ENCODE results near the gene ZNF618.

Gene ZNF618

DNA sequence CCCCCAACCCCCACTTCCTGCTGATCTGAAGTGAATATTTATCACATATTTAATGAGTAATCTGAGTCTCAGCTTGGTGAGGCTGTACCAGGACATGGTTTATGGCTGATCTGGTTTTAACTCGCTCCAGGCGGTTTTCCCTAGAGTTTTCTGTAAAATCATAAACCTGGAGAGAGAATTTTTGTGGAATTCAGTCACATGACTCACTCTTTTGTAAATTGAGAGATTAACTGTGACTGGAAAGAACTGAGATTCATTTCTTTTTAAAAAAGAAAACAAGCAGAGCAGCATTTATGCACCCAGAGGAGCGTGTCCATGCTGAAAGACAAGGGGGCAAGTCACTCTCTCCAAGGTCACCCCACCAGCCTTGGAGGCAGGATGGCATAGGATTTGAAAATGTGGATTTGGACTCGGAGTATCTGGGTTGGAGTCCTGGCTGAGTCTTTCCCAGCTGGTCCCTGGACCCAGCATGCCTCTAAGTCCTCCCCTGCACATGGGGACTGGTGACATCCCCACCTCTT, 81.8 kb downstream of the ZNF618 start:
- no peak for FAIRE-seq

DNA sequence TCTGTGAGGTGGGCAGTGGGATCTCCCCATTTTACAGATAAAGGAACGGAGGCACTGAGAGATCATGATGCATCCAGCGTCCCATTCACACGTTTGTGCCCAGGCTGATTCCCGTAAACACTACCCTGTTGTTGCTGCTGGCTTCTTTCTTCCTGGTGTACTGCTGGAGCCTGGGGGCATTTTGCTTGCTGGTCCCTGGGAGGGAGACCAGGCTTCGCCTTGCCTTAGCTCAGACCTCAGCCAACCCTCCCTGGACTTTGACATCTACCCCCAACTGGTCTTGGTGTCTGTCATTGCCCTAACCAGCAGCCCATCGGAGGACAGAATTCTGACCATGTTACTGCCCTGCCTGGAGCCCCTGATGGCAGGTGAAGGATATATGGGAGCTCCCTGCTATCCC, 82.4 kb downstream of the ZNF618 start:
- no peak for FAIRE-seq

DNA sequence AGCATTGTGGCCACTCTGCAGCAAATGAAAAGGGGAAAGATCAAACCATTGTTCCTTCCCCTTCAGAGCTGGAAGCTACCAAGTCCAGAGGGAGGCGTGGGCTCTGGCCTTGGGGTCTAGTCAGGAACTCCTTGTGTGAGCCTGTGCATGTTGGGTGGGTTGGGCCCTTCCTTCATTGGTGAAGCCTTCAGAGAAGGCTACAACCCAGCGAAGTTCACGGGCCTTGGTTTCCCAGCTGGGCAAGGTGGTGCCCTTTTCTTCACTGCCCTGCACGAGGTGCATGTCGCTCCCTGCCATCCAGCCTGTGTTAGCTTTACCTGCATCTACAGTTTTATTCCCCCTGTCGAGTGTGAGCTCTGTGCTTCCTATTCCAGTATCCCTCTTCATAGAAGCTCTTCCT, 84.7 kb downstream of the ZNF618 start:
- no peak for FAIRE-seq

DNA sequence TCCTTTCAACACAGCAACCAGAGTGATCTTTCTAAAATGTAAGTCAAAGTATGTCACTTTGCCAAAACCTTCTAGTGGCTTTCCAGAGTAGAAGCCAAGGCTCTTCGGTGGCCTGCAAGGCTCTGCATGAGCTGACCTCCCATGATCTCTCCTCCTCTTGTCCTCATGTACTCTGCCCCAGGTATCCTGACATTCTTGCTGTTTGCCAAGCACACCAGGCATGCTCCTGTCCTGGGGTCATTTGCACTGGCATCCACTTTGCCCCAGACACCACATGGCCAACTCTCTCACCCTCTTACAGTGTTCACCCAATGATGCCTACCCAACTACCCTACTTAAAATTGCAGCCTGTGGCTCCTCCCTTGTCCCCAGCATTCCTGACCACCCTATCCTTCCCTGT, 86.3 kb downstream of the ZNF618 start:
- no peak for FAIRE-seq

DNA sequence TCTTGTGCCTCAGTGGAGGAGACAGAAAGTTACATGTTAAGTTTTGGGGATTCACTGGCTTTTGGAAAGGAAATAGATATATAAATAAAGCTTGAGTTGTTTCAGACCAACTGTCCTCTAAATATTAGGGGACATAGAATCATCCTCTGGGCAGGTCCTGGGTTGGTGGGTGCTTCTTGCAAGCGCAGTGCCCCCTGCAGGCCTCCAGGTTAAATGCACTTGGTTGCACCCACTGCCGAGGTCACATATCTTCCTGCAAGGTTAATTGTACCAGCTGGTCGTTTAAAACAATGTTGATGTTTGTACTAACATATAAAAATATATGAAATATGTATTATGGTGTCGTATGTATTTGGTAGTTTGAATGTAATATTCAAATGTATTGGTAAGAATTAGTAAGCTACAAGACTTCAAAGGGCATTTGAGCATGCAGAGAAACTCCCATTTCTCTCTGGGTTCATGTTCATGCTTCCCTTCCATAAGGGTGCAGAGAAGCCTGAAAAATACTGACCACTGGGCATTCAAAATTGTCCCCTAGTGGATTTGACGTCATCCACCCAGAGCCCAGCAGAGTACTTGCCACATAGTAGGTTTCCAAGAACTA, 87.0 kb downstream of the ZNF618 start:
- no peak for FAIRE-seq

DNA sequence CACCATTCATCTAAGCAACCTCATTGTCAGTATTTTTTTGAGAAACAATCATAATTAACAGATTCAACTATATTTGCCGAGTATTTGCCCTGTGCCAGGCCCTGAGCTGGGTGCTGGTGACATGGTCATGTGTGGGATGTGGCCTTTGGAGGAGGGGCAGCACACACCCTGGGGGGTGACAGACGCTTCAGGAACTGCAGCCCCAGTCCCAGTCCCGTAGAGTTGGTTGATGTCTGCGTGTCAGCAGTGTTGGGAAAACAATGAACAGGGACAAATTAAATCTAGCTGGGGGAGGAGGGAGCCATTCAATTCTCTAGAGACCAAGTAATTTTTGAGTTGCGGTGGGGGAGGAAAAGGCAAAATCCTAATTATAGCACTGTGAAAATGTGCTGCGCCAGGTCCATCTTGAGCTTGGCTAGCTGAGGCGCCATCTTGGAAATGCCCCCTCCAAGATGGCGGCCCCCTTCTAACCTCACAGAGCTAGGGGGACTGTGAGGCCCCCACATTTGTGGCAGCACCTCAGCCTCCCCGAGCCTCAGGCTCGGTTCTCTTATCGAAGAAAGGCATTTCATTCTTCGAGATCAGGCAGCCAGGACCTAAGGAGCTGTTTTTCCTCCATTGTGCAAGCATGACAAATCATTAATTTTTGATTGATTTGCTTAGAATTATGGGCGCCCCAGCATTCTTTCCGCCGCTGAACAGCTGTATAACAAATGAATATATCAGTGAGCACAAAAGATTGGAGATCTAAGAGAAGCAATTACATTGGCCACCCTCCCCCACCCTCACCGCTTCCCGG, 87.8 kb downstream of the ZNF618 start:
- FAIRE-seq: no peak

DNA sequence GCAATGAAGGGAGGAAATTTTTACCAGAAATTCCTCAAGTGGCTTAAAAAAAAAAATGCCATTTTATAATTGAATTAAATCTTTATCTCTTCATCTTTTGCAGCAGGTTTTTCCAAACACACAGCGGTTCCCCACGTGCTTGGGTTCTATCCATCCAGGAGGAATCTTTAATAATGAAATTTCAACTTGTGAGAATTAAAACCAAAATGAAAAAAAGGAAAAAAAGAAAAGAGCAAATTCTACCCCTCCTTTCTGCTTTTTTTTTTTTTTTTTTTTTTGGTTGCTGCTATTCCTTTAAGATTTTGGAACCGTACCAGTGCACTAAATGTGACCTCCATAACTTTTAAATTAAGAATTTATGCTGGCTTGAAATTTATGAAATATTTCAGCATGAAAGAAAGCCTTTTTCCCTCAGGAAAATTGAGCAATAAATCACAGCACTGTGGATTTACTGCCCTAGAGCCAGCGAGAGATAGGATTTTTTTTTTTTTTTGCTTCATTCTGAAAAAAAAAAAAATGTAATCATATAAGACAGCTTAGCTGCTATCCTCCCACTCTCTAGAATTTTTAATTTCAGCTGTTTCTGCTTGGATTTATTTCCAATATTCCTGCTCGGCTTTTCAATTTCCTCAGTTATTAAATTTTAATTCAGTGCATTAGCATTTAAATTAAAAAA, 88.5 kb downstream of the ZNF618 start:
- FAIRE-seq: no peak

DNA sequence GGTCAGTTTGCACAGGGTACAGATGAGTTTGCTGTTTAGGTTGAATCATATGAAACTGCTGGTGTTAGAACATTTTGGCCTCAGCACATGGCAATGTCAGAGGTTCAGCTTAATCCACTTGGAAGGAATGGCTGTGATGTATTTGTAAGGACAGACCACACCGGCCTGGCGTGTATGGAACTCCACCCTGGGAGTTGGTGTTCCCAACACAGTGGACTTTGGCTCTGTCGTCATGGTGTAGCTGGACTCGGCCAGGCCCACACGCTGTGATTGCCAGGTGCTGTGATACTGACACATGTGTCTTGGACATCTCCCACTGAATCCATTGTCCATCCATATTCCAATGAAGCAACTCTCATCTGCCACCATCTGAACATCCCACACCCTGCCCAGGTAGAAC, 90.3 kb downstream of the ZNF618 start:
- no peak for FAIRE-seq

DNA sequence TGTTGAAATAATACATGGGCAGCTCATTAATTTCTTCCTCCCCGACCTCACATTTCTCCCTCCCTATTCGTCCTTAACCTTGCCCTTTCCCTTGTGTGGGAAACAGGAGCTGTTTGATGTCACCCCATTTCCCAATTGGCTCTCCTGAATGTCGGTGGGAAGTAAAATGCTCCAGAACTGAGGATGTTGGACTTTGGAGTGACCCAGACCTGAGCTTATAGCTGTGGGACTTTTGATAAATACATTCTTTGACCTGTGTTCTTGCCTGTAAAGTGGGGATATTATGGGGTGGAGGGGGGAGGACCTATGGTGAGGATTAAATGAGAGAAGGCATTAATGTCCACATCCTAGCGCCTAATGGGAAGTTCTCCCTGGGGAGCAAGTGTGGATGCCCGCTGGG, 91.3 kb downstream of the ZNF618 start:
- no peak for FAIRE-seq

DNA sequence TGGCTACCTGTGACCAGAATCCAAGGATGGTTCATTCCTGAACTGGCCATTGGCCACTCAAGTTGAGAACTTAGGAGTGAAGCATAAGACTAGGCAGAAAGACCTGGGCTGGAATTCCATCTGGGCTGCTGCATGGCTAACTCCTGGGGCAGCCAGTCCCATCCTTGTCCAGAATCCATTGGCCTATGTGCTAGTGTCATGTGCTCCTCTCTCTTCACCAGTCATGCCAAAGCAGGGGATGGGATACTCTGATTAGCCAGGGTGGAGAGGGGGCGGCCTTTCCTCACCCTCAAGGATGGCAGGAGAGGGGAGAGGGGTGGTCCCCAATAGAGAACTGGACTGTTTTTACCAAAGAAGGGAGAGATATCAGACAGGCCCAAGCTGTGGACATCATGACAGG, 93.2 kb downstream of the ZNF618 start:
- no peak for FAIRE-seq

DNA sequence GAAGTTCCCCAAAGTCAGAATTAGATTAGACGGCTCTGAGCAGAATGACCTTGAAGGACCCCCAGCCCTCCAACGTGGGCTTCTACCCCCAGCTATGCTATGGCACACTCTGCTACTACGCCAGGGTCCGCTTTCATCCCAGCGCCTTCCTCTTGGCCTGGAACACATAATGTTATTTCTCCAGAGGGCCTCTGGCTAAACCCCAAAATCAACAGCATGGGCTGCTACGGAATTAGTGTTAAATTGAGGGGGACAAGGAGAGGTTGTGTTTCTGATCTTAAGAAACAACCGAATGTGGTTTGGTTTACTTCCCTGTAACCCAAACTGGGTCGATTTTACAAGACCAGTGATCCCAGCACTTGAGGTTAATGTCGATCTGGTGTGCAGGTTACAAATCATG, 97.1 kb downstream of the ZNF618 start:
- no peak for FAIRE-seq

DNA sequence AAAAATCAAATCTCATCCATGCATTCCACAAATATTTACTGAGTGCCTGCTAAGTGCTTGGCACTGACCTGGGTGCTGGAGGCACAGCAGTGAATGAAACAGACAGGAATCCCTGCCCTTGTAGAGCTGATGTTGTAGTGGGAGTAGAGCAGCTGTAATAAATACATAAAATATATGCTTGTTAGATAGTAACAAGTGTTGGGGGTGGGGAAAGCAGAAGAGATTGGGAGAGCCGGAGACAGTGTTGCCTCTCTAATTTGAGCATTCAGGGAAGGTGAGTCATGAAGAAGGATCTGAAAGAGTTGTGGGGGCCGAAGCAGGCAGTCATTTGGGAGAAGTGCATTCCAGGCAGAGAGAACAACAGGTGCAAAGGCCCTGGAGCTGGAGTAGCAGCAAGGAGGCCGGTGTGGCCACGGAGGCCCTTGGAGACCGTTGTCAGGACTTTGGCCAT, 97.9 kb downstream of the ZNF618 start:
- no peak for FAIRE-seq

DNA sequence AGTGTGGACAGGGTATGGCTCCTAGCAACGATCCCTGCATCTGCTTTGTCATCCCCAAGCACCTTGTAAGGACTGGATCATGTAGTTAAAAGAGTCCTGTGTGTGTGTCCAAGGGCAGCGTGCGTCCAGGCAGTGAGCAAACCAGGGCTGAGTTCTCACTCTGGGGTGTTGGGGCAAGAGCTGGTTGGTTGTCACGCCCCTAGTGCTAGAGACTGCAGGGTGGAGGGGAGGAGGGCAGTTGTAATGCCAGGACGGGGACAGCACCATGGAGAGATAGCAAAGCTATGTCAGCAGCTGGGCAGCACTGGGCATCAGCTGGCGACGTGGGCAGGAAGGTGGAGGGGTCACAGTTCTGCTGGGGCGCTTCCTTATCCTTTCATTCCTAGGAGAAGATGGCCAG, 100.8 kb downstream of the ZNF618 start:
- FAIRE-seq: no peak

DNA sequence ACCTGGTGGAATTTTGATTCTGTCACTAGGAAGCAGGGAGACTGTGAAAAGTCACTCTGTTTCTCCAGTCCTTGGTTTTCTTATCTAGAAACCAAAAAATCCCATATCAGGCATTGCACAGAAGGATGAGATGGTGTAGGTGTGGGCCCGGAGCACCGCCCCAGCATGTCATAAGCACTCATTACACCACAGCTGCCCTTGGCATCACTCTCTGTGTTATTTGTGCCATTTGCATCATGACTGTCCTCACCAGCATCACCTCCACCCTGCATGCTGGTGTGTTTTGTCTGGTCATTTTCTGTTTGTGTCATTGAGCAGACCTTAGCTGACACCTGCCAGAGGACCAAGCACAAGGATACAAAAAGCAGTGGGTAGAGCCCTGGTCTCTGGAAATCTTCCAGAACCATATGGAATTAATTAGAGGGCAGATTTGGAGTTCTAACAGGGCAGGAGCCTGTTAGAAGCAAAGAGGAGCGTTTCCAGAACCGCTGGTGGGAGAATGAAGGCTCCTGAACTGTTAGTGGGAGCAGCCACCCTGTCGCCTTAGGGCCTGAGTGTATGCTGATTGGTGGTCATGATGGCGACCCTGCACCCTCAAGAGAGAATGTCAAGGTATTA, 102.7 kb downstream of the ZNF618 start:
- FAIRE-seq: no peak

DNA sequence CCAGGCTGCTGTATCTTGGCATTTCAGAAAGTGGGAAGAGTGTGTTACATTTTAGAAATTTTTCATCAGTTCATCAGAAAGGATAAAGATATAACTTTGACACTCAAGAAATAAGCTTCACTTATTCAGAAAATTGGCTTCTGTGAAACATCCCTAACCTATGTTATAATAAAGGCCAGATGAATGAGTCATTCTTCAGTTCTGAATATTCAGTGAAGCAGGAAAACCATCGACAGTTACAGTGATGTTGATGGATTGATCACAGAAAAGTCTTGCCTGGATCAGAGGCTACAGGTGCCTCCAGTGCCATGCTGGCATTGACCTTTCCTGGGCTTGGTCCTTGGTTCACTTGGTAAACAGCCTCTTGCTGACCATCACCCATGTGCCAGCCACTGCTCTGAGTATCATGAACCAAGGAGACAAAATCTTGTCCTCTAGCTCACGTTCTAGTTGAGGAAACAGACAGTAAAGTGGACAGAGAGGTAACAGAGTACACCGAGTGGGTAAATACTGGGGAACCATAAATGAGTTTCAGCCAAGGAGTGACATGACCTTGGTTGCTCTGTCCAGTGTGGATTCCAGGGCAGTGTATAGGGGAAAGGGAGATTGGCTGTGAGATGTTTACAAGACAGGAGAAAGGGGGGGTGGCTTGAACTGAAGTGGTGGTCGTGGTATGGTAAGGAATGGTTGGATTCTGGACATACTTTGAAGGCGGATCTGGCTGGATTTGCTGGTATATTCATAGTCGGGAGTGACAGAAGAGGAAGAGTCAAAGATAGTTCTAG, 103.4 kb downstream of the ZNF618 start:
- FAIRE-seq: no peak

DNA sequence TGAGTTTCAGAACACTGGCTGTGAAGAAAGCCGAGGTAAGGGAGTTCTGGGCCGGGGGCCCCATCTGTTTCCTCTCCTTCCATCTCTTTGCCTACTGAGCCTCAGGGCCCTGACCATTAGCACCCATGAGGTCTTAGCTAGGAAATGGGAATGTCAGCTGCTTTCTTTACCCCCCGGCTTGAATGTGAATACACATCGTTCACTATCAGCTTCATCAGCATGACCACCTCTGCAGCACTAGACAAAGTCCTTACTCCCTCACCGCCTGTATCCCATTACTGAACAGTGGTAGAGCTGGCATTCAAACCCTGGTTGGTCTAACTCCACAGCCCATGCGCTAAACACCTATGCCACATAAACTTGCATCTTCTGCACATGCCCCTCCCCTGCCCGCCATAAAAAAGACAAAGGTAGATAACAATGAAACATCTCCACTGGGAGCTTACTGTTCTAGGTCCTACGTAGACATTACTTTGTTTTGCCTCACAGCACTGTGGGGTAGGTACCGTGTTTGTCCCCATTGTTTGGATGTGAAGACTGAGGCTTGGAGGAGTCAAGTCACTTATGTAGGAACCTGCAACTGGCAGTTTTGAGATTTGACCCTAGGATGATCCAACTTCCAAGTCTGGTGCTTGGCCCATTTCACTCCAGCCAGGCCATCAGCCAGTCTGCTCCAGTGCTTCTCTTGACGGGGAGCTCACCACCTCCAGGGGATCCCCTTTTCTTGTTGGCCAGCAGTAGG, 108.7 kb downstream of the ZNF618 start:
- FAIRE-seq: no peak

DNA sequence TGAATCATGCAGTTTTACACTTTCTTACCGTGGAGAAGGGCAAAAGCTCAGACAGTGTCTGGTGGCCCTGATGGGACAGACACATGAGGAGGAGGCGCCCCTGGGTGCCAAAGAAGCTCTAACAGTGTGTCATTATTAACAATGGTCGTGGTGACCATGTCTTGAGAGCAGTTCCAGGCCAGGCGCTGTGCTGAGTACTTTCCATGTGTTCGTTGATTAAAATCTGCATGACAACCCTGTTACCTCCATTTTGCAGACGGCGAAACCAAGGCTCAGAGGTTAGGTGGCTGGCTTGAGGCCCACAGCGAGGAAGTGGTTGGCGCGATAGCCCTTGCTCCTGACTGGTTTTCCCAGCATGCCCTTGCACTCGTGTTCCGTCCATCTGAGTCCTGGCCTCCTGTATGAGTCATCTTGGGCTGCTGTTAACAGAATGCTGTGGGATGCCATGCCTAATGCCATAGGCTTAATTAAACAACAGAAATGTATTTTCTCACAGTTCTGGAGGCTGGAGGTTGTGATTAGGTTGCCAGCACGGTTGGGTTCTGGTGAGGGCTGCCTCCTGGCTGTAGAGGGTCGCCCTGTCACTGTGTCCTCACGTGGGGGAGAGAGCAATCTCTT, 110.0 kb downstream of the ZNF618 start:
- no peak for FAIRE-seq

DNA sequence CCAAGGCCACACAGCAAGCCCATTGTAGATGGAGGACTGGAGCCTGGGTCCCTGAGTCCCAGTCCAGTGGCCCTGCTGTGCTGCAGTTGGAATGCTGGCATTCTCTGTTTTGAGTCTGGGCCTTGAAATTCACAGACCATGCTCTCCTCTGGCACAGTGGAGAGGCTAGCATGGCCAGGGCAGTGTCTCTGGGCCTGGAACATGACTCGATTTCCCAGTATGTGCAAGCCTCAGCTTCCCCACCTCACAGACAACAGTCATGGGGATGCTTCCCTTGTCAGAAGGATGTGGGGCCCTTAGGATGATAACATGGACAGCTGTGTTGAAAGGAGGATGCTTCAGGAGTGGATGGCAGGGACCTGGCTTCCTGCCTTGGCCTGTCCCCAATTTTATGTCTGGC, 110.8 kb downstream of the ZNF618 start:
- no peak for FAIRE-seq

DNA sequence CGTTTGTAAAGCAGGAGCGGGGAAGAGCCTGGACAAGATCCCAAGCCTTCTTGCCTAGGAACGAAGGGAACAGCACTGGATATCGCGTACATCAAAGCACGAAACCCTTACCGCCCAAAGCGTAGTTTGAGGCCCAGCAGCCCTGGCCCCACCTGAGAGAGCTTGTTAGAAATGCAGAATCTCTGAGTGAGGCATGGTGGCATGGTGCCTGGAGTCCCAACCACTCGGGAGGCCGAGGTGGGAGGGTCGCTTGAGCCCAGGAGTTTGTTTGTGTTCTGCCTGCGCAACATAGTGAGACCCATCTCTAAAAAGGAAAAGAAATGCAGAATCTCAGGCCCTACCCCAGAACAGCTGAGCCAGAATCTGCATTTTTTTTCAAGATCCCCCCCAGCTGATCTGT, 111.4 kb downstream of the ZNF618 start:
- FAIRE-seq: no peak

DNA sequence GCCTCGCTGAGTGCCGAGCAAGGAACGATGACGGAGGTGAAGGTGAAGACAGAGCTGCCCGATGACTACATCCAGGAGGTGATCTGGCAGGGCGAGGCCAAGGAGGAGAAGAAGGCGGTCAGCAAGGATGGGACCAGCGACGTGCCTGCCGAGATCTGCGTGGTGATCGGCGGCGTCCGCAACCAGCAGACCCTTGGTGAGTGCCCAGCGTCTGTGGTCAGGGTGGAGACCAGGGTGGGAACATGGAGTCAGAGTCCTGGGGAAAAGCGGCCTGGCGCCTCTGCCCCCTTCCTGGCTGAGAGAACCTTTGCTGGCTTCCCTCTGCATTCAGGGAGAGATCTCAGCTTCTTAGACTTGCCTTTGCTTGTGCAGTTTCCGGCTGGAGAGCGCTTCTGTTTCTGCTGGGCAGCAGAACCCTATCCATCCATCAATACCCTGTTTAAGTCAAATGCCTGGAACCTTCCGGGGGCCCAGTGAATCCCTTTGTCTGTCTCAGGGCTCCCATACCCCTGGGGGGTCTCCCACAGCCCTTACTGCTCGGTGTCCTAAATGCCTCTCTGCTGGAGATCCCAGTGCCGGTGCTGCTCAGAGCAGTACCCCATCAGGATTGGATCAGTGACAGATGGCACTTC, 112.4 kb downstream of the ZNF618 start:
- no peak for FAIRE-seq

All from colon (tissue), 2 donors.